ENCODE data around the gene MRPL54.

DNA sequence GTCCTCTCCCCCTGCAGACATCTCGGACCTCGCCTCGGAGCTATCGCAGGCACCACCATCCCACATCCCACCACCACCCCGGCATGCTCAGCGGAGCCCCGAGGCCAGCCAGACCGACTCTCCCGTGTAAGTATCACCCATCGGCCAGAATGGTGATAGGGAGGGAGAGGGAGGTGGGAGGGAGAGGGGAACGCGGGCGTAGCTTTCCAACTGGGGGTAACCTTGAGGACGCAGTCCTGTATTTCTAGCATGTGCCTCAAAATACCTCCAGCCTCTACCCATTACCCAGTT lies 28.2 kb upstream of the MRPL54 start:
- TF ChIP-seq, protein P1, sequence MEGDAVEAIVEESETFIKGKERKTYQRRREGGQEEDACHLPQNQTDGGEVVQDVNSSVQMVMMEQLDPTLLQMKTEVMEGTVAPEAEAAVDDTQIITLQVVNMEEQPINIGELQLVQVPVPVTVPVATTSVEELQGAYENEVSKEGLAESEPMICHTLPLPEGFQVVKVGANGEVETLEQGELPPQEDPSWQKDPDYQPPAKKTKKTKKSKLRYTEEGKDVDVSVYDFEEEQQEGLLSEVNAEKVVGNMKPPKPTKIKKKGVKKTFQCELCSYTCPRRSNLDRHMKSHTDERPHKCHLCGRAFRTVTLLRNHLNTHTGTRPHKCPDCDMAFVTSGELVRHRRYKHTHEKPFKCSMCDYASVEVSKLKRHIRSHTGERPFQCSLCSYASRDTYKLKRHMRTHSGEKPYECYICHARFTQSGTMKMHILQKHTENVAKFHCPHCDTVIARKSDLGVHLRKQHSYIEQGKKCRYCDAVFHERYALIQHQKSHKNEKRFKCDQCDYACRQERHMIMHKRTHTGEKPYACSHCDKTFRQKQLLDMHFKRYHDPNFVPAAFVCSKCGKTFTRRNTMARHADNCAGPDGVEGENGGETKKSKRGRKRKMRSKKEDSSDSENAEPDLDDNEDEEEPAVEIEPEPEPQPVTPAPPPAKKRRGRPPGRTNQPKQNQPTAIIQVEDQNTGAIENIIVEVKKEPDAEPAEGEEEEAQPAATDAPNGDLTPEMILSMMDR (conservative IDR thresholded peaks at IDR 0.05 in 1 of 2, IDR thresholded peaks at IDR 0.05 in 1 of 2; ENCODE audit: extremely low read depth in 1 of 2, insufficient read depth in 1 of 2, low read depth in 1 of 2, low read length in 2 of 2), result no peak
- no peak for TF ChIP-seq EZH2 (IDR thresholded peaks at IDR 0.05; ENCODE audit: borderline replicate concordance, low read length)

Data from mammary epithelial cell (primary cell).